SK-N-SH (cell line): ENCODE data around the gene ELF4. TPM values are rescaled to one million over a fixed set of nuclear protein-coding genes. Genes with fewer than 3 reads are reported as not detected.

Source experiments
- CTCF ChIA-PET: fragments of 300-600, 350-600 bp; formaldehyde crosslinking; extraction: SDS; loops from one replicate; lab custom pipeline; 2021; lab: Yijun Ruan, JAX
- POLR2A ChIA-PET: fragments of 350-600 bp; sonication (Branson Sonifier 250); formaldehyde crosslinking; extraction: SDS; loops from one replicate; lab custom pipeline; 2020; ENCODE audit warnings: antibody characterized with exemption, inconsistent platforms; lab: Yijun Ruan, JAX
- DNase-seq: peaks from one replicate; pipeline ENCODE4 v3.0.0; 2012
- H2AFZ ChIP-seq: fragments of 200-600 bp; sonication (generic); 2 replicates; pipeline ENCODE4 v1.8.1; 2016; ENCODE audit warnings: antibody characterized with exemption, mild to moderate bottlenecking, low read depth
- H3F3A ChIP-seq: fragments of 200-600 bp; sonication (generic); replicated peaks from 2 replicates; pipeline ENCODE3; 2016; ENCODE audit warnings: antibody characterized with exemption, mild to moderate bottlenecking; ENCODE audit not compliant: insufficient read depth
- H3K27ac ChIP-seq, 2 experiments: fragments of 200-500 bp in 1 of 2; fragments of 200-600 bp in 1 of 2; sonication (Bioruptor generic) in 1 of 2; sonication (generic), shearing (Covaris generic) in 1 of 2; 2 replicates each; pipeline versions ENCODE4 v1.5.1 to v1.6.1; 2014 to 2016; ENCODE audit warnings: low read depth in 2 of 2, inconsistent platforms in 1 of 2, low read length in 1 of 2, mild to moderate bottlenecking in 1 of 2, mixed read lengths in 1 of 2
- H3K27me3 ChIP-seq: fragments of 200-600 bp; sonication (generic), shearing (Covaris generic); 2 replicates; pipeline ENCODE4 v1.6.1; 2016; ENCODE audit warnings: mixed run types; ENCODE audit not compliant: insufficient read depth
- H3K36me3 ChIP-seq, 2 experiments: fragments of 200-500 bp in 1 of 2; fragments of 200-600 bp in 1 of 2; sonication (Bioruptor generic) in 1 of 2; sonication (generic) in 1 of 2; replicated peaks in 1 of 2; 2 replicates each; pipeline versions ENCODE3 to v1.5.1; 2014 to 2016; ENCODE audit warnings: low read length in 1 of 2, mild to moderate bottlenecking in 1 of 2; ENCODE audit not compliant: insufficient read depth in 2 of 2, control insufficient read depth in 1 of 2
- H3K4me1 ChIP-seq, 2 experiments: fragments of 200-500 bp in 1 of 2; fragments of 200-600 bp in 1 of 2; sonication (Bioruptor generic) in 1 of 2; sonication (generic), shearing (Covaris generic) in 1 of 2; 2 replicates each; pipeline versions ENCODE4 v1.5.1 to v1.6.1; 2014 to 2016; ENCODE audit warnings: low read depth in 1 of 2, low read length in 1 of 2, mixed run types in 1 of 2; ENCODE audit not compliant: insufficient read depth in 2 of 2, control insufficient read depth in 1 of 2
- H3K4me2 ChIP-seq: fragments of 200-600 bp; sonication (generic), shearing (Covaris generic); 2 replicates; pipeline ENCODE4 v1.6.1; 2017; ENCODE audit warnings: mixed run types
- H3K4me3 ChIP-seq, 2 experiments: fragments of 200-500 bp in 1 of 2; fragments of 200-600 bp in 1 of 2; sonication (Bioruptor generic) in 1 of 2; sonication (generic), shearing (Covaris generic) in 1 of 2; 2 replicates each; pipeline versions ENCODE4 v1.5.1 to v1.8.1; 2014 to 2016; ENCODE audit warnings: low read depth in 2 of 2, inconsistent platforms in 1 of 2, low read length in 1 of 2, mild to moderate bottlenecking in 1 of 2, mixed read lengths in 1 of 2, moderate library complexity in 1 of 2
- H3K79me2 ChIP-seq: fragments of 200-600 bp; sonication (generic); 2 replicates; pipeline ENCODE4 v1.8.1; 2017; ENCODE audit warnings: mild to moderate bottlenecking; ENCODE audit not compliant: insufficient read depth
- H3K9ac ChIP-seq: fragments of 200-600 bp; sonication (generic); 2 replicates; pipeline ENCODE4 v1.6.1; 2017; ENCODE audit warnings: mixed run types
- H3K9me2 ChIP-seq: fragments of 200-600 bp; sonication (generic); 2 replicates; pipeline ENCODE4 v1.6.1; 2017; ENCODE audit warnings: mixed run types
- H3K9me3 ChIP-seq: fragments of 200-600 bp; sonication (generic); 2 replicates; pipeline ENCODE4 v1.6.1; 2017; ENCODE audit warnings: mixed run types, mild to moderate bottlenecking, moderate library complexity
- H4K20me1 ChIP-seq: fragments of 200-600 bp; sonication (generic); 2 replicates; pipeline ENCODE4 v1.6.1; 2017; ENCODE audit warnings: mild to moderate bottlenecking, mixed run types; ENCODE audit not compliant: insufficient read depth
- ELF1 ChIP-seq: IDR thresholded peaks from 2 replicates; pipeline ENCODE4 v1.4.0; 2012
- EP300 ChIP-seq, 2 experiments: IDR thresholded peaks; 2 replicates each; pipeline versions ENCODE4 v1.4.0 to v1.6.1; 2012; ENCODE audit warnings: borderline replicate concordance in 1 of 2, low read depth in 1 of 2, low read length in 1 of 2
- FOSL2 ChIP-seq: IDR thresholded peaks from 2 replicates; pipeline ENCODE4 v1.4.0; 2012; ENCODE audit warnings: low read depth, mild to moderate bottlenecking, moderate library complexity, borderline replicate concordance
- FOXM1 ChIP-seq: IDR thresholded peaks from 2 replicates; pipeline ENCODE4 v1.4.0; 2012; ENCODE audit warnings: low read depth, mild to moderate bottlenecking
- GABPA ChIP-seq: IDR thresholded peaks from 2 replicates; pipeline ENCODE4 v1.4.0; 2012; ENCODE audit warnings: low read depth, mild to moderate bottlenecking
- GATA2 ChIP-seq: sonication (generic); formaldehyde crosslinking; IDR thresholded peaks from 2 replicates; pipeline ENCODE4 v1.5.0; 2020; ENCODE audit warnings: mild to moderate bottlenecking, missing genetic modification reagents
- IRF3 ChIP-seq: fragments of 150-350 bp; IDR thresholded peaks from 2 replicates; pipeline ENCODE4 v1.6.1; 2016; ENCODE audit warnings: mild to moderate bottlenecking, low read depth, low read length
- JUND ChIP-seq: IDR thresholded peaks from 2 replicates; pipeline ENCODE4 v1.4.0; 2012
- MAX ChIP-seq: IDR thresholded peaks from 2 replicates; pipeline ENCODE4 v1.4.0; 2012; ENCODE audit warnings: low read depth
- MEF2A ChIP-seq: IDR thresholded peaks from 2 replicates; pipeline ENCODE4 v1.4.0; 2012; ENCODE audit warnings: low read depth, borderline replicate concordance
- MXI1 ChIP-seq: IDR thresholded peaks from 2 replicates; pipeline ENCODE4 v1.6.1; 2012; ENCODE audit warnings: mild to moderate bottlenecking, low read depth, low read length, improper control_type of control experiment
- NFIC ChIP-seq: IDR thresholded peaks from 2 replicates; pipeline ENCODE4 v1.4.0; 2012; ENCODE audit warnings: borderline replicate concordance
- NRF1 ChIP-seq: IDR thresholded peaks from 2 replicates; pipeline ENCODE4 v1.6.1; 2012; ENCODE audit warnings: low read depth, mild to moderate bottlenecking, low read length
- PBX3 ChIP-seq: IDR thresholded peaks from 2 replicates; pipeline ENCODE4; 2012
- RAD21 ChIP-seq: IDR thresholded peaks from 2 replicates; pipeline ENCODE4 v1.6.1; 2012; ENCODE audit warnings: mild to moderate bottlenecking, low read length
- RCOR1 ChIP-seq: fragments of 150-350 bp; IDR thresholded peaks from 2 replicates; pipeline ENCODE4 v1.6.1; 2017; ENCODE audit warnings: antibody characterized with exemption, low read length
- SIN3A ChIP-seq: IDR thresholded peaks from 2 replicates; pipeline ENCODE4 v1.6.1; 2012; ENCODE audit warnings: low read depth, mild to moderate bottlenecking, low read length, moderate library complexity, borderline replicate concordance
- SMC3 ChIP-seq: IDR thresholded peaks from 2 replicates; pipeline ENCODE4 v1.6.1; 2012; ENCODE audit warnings: low read depth, low read length, improper control_type of control experiment
- TAF1 ChIP-seq: IDR thresholded peaks from 2 replicates; pipeline ENCODE4 v1.6.1; 2012; ENCODE audit warnings: low read depth, mild to moderate bottlenecking, low read length, moderate library complexity, borderline replicate concordance
- TCF12 ChIP-seq: IDR thresholded peaks from 2 replicates; pipeline ENCODE4 v1.4.0; 2012
- USF2 ChIP-seq: fragments of 150-350 bp; IDR thresholded peaks from 2 replicates; pipeline ENCODE4 v1.6.1; 2017; ENCODE audit warnings: antibody characterized with exemption, low read length, low read depth, borderline replicate concordance
- YY1 ChIP-seq: IDR thresholded peaks from 2 replicates; pipeline ENCODE4 v1.4.0; 2012; ENCODE audit warnings: low read depth, mild to moderate bottlenecking
- WGBS: methylation state at CpG from one replicate; pipeline ENCODE4 v1.1.6; 2017; ENCODE audit warnings: low lambda C conversion rate; 5-methylcytosine and 5-hydroxymethylcytosine counted together
- polyA plus RNA-seq, 3 experiments: library from polyadenylated mRNA; depleted of rRNA; stranded (reverse); fragments of >200 nt; gene quantifications; 2 replicates each; pipeline ENCODE4 v1.2.3, GENCODE V29; 2012

The ELF4 gene
- polyA plus RNA-seq, 1 of the 3 experiments (the other 2 are of a cell fraction), result 9.6 TPM

- H3K27me3 ChIP-seq, result peaks cover 29% of the 10 kb centered on the region; the same call in 1 of the 2 replicates
- H3K27ac ChIP-seq, result no peak overlapping the region
- POLR2A ChIA-PET, result no interaction called here
- H3K4me2 ChIP-seq, result no peak overlapping the region
- no peaks in the 10 kb centered on the region for H3K9me2 ChIP-seq
- CTCF ChIA-PET, result interaction anchor here (0.8 to 1.4 kb wide), 3 partner anchors 12 to 107 kb away, joined by 3 to 4 read pairs (median 3); no protein-coding TSS in a partner anchor
- H3K79me2 ChIP-seq, result no peaks in the 10 kb centered on the region
- TF ChIP-seq MAX (no peak), EP300 (IDR thresholded peaks at IDR 0.05; ENCODE audit: borderline replicate concordance in 1 of 2, low read depth in 1 of 2, low read length in 1 of 2) (no peak), SIN3A (no peak), YY1 (no peak), PBX3 (no peak), NFIC (no peak), GABPA (no peak)
- 58% methylated on average over 8 of the region's 11 CpGs for WGBS
- H3K4me1 ChIP-seq, result peaks cover 0 to 17% of the 10 kb centered on the region in 2 experiments; a peak in 1 of 4 replicates
- H3K36me3 ChIP-seq, result no peaks in the 10 kb centered on the region
- no peak overlapping the region for H2AFZ ChIP-seq
- DNase-seq, result no peak
- H3K9me3 ChIP-seq, result no peaks in the 10 kb centered on the region
- H3F3A ChIP-seq, result no peaks in the 10 kb centered on the region
- no peak overlapping the region for H3K4me3 ChIP-seq
- H3K9ac ChIP-seq, result no peak overlapping the region
- H4K20me1 ChIP-seq, result 0 out of 2 replicates have a peak, but pooled peaks cover 4% of the 10 kb centered on the region
Observed at GRCh38 chrX:130085551-130086446, 24.5 kb downstream of the ELF4 start.

- Histone ChIP-seq H3K9me2 (no peaks in the 10 kb centered on the region), H3K4me1 (peaks cover 0 to 17% of the 10 kb centered on the region in 2 experiments; a peak in 1 of 4 replicates), H3K4me2 (no peak overlapping the region), H3K9ac (no peak overlapping the region), H3K9me3 (no peaks in the 10 kb centered on the region), H2AFZ (no peak overlapping the region), H3K4me3 (no peak overlapping the region), H3K27ac (no peak overlapping the region), H4K20me1 (0 out of 2 replicates have a peak, but pooled peaks cover 4% of the 10 kb centered on the region), H3K36me3 (no peaks in the 10 kb centered on the region), H3K27me3 (peaks cover 29% of the 10 kb centered on the region; the same call in 1 of the 2 replicates), H3F3A (no peaks in the 10 kb centered on the region), H3K79me2 (no peaks in the 10 kb centered on the region)
- ChIA-PET POLR2A (no interaction called here), CTCF (interaction anchor here (1.0 to 1.3 kb wide), 2 partner anchors 35 to 36 kb away, joined by 3 to 4 read pairs; no protein-coding TSS in a partner anchor)
- DNase-seq, result no peak
- WGBS, result 44% methylated on average over 6 of the region's 9 CpGs
- TF ChIP-seq GATA2 (no peak), TCF12 (no peak), MEF2A (no peak), GABPA (no peak), ELF1 (no peak), IRF3 (no peak), FOSL2 (no peak), EP300 (IDR thresholded peaks at IDR 0.05; ENCODE audit: borderline replicate concordance in 1 of 2, low read depth in 1 of 2, low read length in 1 of 2) (no peak), JUND (no peak), TAF1 (no peak), YY1 (no peak), RAD21 (no peak), MXI1 (no peak), NRF1 (no peak), USF2 (no peak), RCOR1 (no peak), SMC3 (no peak), FOXM1 (no peak), MAX (no peak)
Observed at GRCh38 chrX:130084631-130085237, 25.6 kb downstream of the ELF4 start.
